ENCODE measurements around the gene ZHX3.

ZHX3 gene

GRCh38 chr20:41155261-41155660 is 162.3 kb downstream of the ZHX3 start:
- no CpG with 5 or more reads among the region's 7 CpGs for WGBS, 2 donors (ENCODE audit: extremely low coverage in 2 of 2, insufficient read length in 2 of 2, insufficient replicate concordance in 1 of 2)

GRCh38 chr20:41154436-41155176 is 162.9 kb downstream of the ZHX3 start:
- H3K4me1 ChIP-seq (ENCODE audit: control insufficient read depth in 2 of 2, insufficient read depth in 1 of 2, low read depth in 1 of 2, low read length in 2 of 2): peaks cover 0 to 6% of the 10 kb centered on the region in 2 donors
- no peak overlapping the region for H2BK120ac ChIP-seq (ENCODE audit: low read depth, low read length)
- no CpG with 5 or more reads among the region's 8 CpGs for WGBS, 2 donors (ENCODE audit: extremely low coverage in 2 of 2, insufficient read length in 2 of 2, insufficient replicate concordance in 1 of 2)
- no peak overlapping the region for H2BK5ac ChIP-seq (ENCODE audit: low read length)
- H3K4ac ChIP-seq (ENCODE audit: low read length): no peak overlapping the region
- no peak overlapping the region for H4K8ac ChIP-seq (ENCODE audit: low read depth, low read length)
- H2AK5ac ChIP-seq (ENCODE audit: low read depth, low read length): no peak overlapping the region
- H3K79me1 ChIP-seq (ENCODE audit: low read depth, low read length): peaks cover 28% of the 10 kb centered on the region
- H3K36me3 ChIP-seq (replicated peaks in 1 of 2; ENCODE audit: control insufficient read depth in 2 of 2, insufficient read depth in 2 of 2, low read length in 2 of 2): peaks cover 9 to 96% of the 10 kb centered on the region in 2 donors
- no peak overlapping the region for H3K4me2 ChIP-seq (ENCODE audit: insufficient read depth, low read length, poor library complexity, severe bottlenecking)
- H2BK12ac ChIP-seq (ENCODE audit: low read length): no peak overlapping the region
- H3K9ac ChIP-seq (ENCODE audit: low read depth, low read length, poor library complexity): no peak overlapping the region
- no peak overlapping the region for H2AFZ ChIP-seq (ENCODE audit: low read length)
- H3K27ac ChIP-seq (replicated peaks; ENCODE audit: low read length): no peak overlapping the region
- no peak overlapping the region for H4K91ac ChIP-seq (ENCODE audit: low read depth, low read length, poor library complexity)
- no peak overlapping the region for H3K18ac ChIP-seq (ENCODE audit: low read length)
- H3K14ac ChIP-seq (ENCODE audit: low read length): no peak overlapping the region
- H3K27me3 ChIP-seq (ENCODE audit: control insufficient read depth in 3 of 3, insufficient read depth in 3 of 3, low read depth in 1 of 3, low read length in 3 of 3): no peaks in the 10 kb centered on the region
- no peak overlapping the region for H2BK15ac ChIP-seq (ENCODE audit: low read length)
- H3K4me3 ChIP-seq (ENCODE audit: low read length in 2 of 2): no peak overlapping the region
- no peak overlapping the region for H3K23ac ChIP-seq (ENCODE audit: low read depth, low read length, poor library complexity)
- no peaks in the 10 kb centered on the region for H3K9me3 ChIP-seq (replicated peaks in 1 of 2; ENCODE audit: control insufficient read depth in 2 of 2, insufficient read depth in 1 of 2, low read depth in 1 of 2, low read length in 2 of 2)
- DNase-seq (ENCODE audit: low spot score): no peak

More at GRCh38 chr20:41155261-41155660, 162.3 kb downstream of the ZHX3 start:
- no peak overlapping the region for H2BK120ac ChIP-seq (ENCODE audit: low read depth, low read length)
- no peaks in the 10 kb centered on the region for H3K9me3 ChIP-seq (replicated peaks in 1 of 2; ENCODE audit: control insufficient read depth in 2 of 2, insufficient read depth in 1 of 2, low read depth in 1 of 2, low read length in 2 of 2)
- H3K23ac ChIP-seq (ENCODE audit: low read depth, low read length, poor library complexity): no peak overlapping the region
- H2AFZ ChIP-seq (ENCODE audit: low read length): no peak overlapping the region
- no peak overlapping the region for H2BK15ac ChIP-seq (ENCODE audit: low read length)
- no peak overlapping the region for H3K18ac ChIP-seq (ENCODE audit: low read length)
- H4K8ac ChIP-seq (ENCODE audit: low read depth, low read length): no peak overlapping the region
- peaks cover 12 to 96% of the 10 kb centered on the region in 2 donors for H3K36me3 ChIP-seq (replicated peaks in 1 of 2; ENCODE audit: control insufficient read depth in 2 of 2, insufficient read depth in 2 of 2, low read length in 2 of 2)
- no peak overlapping the region for H2BK12ac ChIP-seq (ENCODE audit: low read length)
- H3K4me1 ChIP-seq (ENCODE audit: control insufficient read depth in 2 of 2, insufficient read depth in 1 of 2, low read depth in 1 of 2, low read length in 2 of 2): peaks cover 0 to 6% of the 10 kb centered on the region in 2 donors
- no peak overlapping the region for H3K4me3 ChIP-seq (ENCODE audit: low read length in 2 of 2)
- no peak overlapping the region for H3K14ac ChIP-seq (ENCODE audit: low read length)
- no peak overlapping the region for H4K91ac ChIP-seq (ENCODE audit: low read depth, low read length, poor library complexity)
- H3K4ac ChIP-seq (ENCODE audit: low read length): no peak overlapping the region
- no peak overlapping the region for H2BK5ac ChIP-seq (ENCODE audit: low read length)
- H3K79me1 ChIP-seq (ENCODE audit: low read depth, low read length): peaks cover 29% of the 10 kb centered on the region
- H3K27me3 ChIP-seq (ENCODE audit: control insufficient read depth in 3 of 3, insufficient read depth in 3 of 3, low read depth in 1 of 3, low read length in 3 of 3): no peaks in the 10 kb centered on the region
- no peak overlapping the region for H3K4me2 ChIP-seq (ENCODE audit: insufficient read depth, low read length, poor library complexity, severe bottlenecking)
- no peak for DNase-seq (ENCODE audit: low spot score)
- no peak overlapping the region for H2AK5ac ChIP-seq (ENCODE audit: low read depth, low read length)
- H3K27ac ChIP-seq (replicated peaks; ENCODE audit: low read length): no peak overlapping the region
- H3K9ac ChIP-seq (ENCODE audit: low read depth, low read length, poor library complexity): no peak overlapping the region

- Histone ChIP-seq H3K27ac (replicated peaks; ENCODE audit: low read length) (no peak overlapping the region), H4K8ac (ENCODE audit: low read depth, low read length) (no peak overlapping the region), H3K4me2 (ENCODE audit: insufficient read depth, low read length, poor library complexity, severe bottlenecking) (no peak overlapping the region), H3K4me1 (ENCODE audit: control insufficient read depth in 2 of 2, insufficient read depth in 1 of 2, low read depth in 1 of 2, low read length in 2 of 2) (peaks cover 0 to 4% of the 10 kb centered on the region in 2 donors), H3K9me3 (replicated peaks in 1 of 2; ENCODE audit: control insufficient read depth in 2 of 2, insufficient read depth in 1 of 2, low read depth in 1 of 2, low read length in 2 of 2) (no peaks in the 10 kb centered on the region), H3K14ac (ENCODE audit: low read length) (no peak overlapping the region), H4K91ac (ENCODE audit: low read depth, low read length, poor library complexity) (no peak overlapping the region), H3K18ac (ENCODE audit: low read length) (no peak overlapping the region), H3K23ac (ENCODE audit: low read depth, low read length, poor library complexity) (no peak overlapping the region), H3K79me1 (ENCODE audit: low read depth, low read length) (peaks cover 23% of the 10 kb centered on the region), H3K4ac (ENCODE audit: low read length) (no peak overlapping the region), H2BK15ac (ENCODE audit: low read length) (no peak overlapping the region), H3K27me3 (ENCODE audit: control insufficient read depth in 3 of 3, insufficient read depth in 3 of 3, low read depth in 1 of 3, low read length in 3 of 3) (no peaks in the 10 kb centered on the region), H2BK12ac (ENCODE audit: low read length) (no peak overlapping the region), H2AK5ac (ENCODE audit: low read depth, low read length) (no peak overlapping the region), H3K9ac (ENCODE audit: low read depth, low read length, poor library complexity) (no peak overlapping the region), H2AFZ (ENCODE audit: low read length) (no peak overlapping the region), H2BK5ac (ENCODE audit: low read length) (no peak overlapping the region), H3K4me3 (ENCODE audit: low read length in 2 of 2) (no peak overlapping the region), H3K36me3 (replicated peaks in 1 of 2; ENCODE audit: control insufficient read depth in 2 of 2, insufficient read depth in 2 of 2, low read length in 2 of 2) (peaks cover 7 to 92% of the 10 kb centered on the region in 2 donors), H2BK120ac (ENCODE audit: low read depth, low read length) (no peak overlapping the region)
- WGBS, 2 donors (ENCODE audit: extremely low coverage in 2 of 2, insufficient read length in 2 of 2, insufficient replicate concordance in 1 of 2): no CpG with 5 or more reads among the region's 5 CpGs
- DNase-seq (ENCODE audit: low spot score): no peak
These were observed 165.3 kb downstream of the ZHX3 start for GRCh38 chr20:41152108-41152757.

- no peak overlapping the region for H3K14ac ChIP-seq (ENCODE audit: low read length)
- H4K91ac ChIP-seq (ENCODE audit: low read depth, low read length, poor library complexity): no peak overlapping the region
- no peak overlapping the region for H4K8ac ChIP-seq (ENCODE audit: low read depth, low read length)
- H2BK120ac ChIP-seq (ENCODE audit: low read depth, low read length): no peak overlapping the region
- peaks cover 0 to 2% of the 10 kb centered on the region in 2 donors for H3K4me1 ChIP-seq (ENCODE audit: control insufficient read depth in 2 of 2, insufficient read depth in 1 of 2, low read depth in 1 of 2, low read length in 2 of 2)
- H2BK15ac ChIP-seq (ENCODE audit: low read length): no peak overlapping the region
- no peak overlapping the region for H2BK12ac ChIP-seq (ENCODE audit: low read length)
- no peak overlapping the region for H2AFZ ChIP-seq (ENCODE audit: low read length)
- no peak overlapping the region for H3K23ac ChIP-seq (ENCODE audit: low read depth, low read length, poor library complexity)
- H3K9ac ChIP-seq (ENCODE audit: low read depth, low read length, poor library complexity): no peak overlapping the region
- no peak overlapping the region for H3K27ac ChIP-seq (replicated peaks; ENCODE audit: low read length)
- H3K4ac ChIP-seq (ENCODE audit: low read length): no peak overlapping the region
- no peak for DNase-seq (ENCODE audit: low spot score)
- no peak overlapping the region for H3K4me3 ChIP-seq (ENCODE audit: low read length in 2 of 2)
- no peaks in the 10 kb centered on the region for H3K9me3 ChIP-seq (replicated peaks in 1 of 2; ENCODE audit: control insufficient read depth in 2 of 2, insufficient read depth in 1 of 2, low read depth in 1 of 2, low read length in 2 of 2)
- no peak overlapping the region for H3K18ac ChIP-seq (ENCODE audit: low read length)
- no peaks in the 10 kb centered on the region for H3K27me3 ChIP-seq (ENCODE audit: control insufficient read depth in 3 of 3, insufficient read depth in 3 of 3, low read depth in 1 of 3, low read length in 3 of 3)
- WGBS, 2 donors (ENCODE audit: extremely low coverage in 2 of 2, insufficient read length in 2 of 2, insufficient replicate concordance in 1 of 2): no CpG with 5 or more reads among the region's 5 CpGs
- no peak overlapping the region for H2BK5ac ChIP-seq (ENCODE audit: low read length)
- no peak overlapping the region for H3K4me2 ChIP-seq (ENCODE audit: insufficient read depth, low read length, poor library complexity, severe bottlenecking)
- H3K36me3 ChIP-seq (replicated peaks in 1 of 2; ENCODE audit: control insufficient read depth in 2 of 2, insufficient read depth in 2 of 2, low read length in 2 of 2): peaks cover 7 to 93% of the 10 kb centered on the region in 2 donors
- H3K79me1 ChIP-seq (ENCODE audit: low read depth, low read length): peaks cover 24% of the 10 kb centered on the region
- no peak overlapping the region for H2AK5ac ChIP-seq (ENCODE audit: low read depth, low read length)
These were observed 166.2 kb downstream of the ZHX3 start for GRCh38 chr20:41151134-41151869.
